ENCODE data around the gene CDCA7.

CDCA7 gene

DNA sequence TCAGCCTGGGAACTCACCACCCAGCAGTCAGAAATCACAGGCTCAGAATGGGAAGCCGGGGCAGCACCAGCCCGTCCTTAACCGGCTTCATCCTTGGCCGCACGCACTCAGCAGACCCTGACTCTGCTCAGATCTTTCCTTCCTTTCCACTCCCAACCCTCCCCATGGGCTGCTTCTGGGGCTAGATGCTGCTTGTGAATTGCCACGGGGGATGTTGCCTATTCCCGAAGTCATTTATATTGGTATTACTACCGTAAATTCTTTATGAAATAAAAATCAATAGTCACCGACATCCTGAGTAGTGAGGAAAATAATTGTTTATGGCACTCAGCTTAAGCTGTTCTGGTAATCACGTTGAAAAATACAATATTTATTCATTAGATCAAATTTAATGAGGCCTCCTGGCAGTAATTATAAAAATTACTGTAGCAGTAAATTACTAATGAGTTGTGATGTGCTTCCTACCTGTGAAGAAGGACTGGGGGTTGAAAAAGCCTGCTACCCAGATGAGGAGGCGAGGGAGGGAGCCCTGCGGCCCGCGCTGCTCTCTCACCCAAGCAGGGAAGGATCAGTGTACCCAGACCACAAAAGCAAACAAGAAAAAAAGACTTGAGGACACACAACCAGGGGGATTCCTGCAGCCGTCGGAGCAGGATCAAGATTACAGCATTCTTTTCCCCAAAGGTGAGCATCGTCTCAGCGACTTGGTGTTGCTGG is 31.5 kb downstream of the CDCA7 start:
- H3K27me3 ChIP-seq (ENCODE audit: control insufficient read depth in 1 of 2, insufficient read depth in 1 of 2, low read length in 2 of 2): peaks cover 0 to 6% of the 10 kb centered on the region in 2 experiments
- H2BK120ac ChIP-seq (ENCODE audit: low read depth, low read length): no peak overlapping the region
- H3K18ac ChIP-seq (ENCODE audit: low read depth in 1 of 2, low read length in 2 of 2): no peak overlapping the region
- no peak overlapping the region for H4K8ac ChIP-seq (ENCODE audit: low read length)
- no peak overlapping the region for H2BK5ac ChIP-seq (ENCODE audit: low read depth, low read length, poor library complexity, severe bottlenecking)
- H3K4me1 ChIP-seq (ENCODE audit: control insufficient read depth, insufficient read depth, low read depth, low read length): no peaks in the 10 kb centered on the region
- H3K9ac ChIP-seq (ENCODE audit: low read length): no peak overlapping the region
- H2BK15ac ChIP-seq (ENCODE audit: low read depth, poor library complexity, severe bottlenecking): no peak overlapping the region
- no peak overlapping the region for H2BK12ac ChIP-seq (ENCODE audit: low read length in 2 of 2)
- WGBS: 93% methylated on average over 13 of the region's 18 CpGs
- no peak overlapping the region for H3K4me2 ChIP-seq (ENCODE audit: low read length, poor library complexity, severe bottlenecking)
- H3K79me1 ChIP-seq (replicated peaks; ENCODE audit: low read length, poor library complexity, severe bottlenecking): no peaks in the 10 kb centered on the region
- H3K14ac ChIP-seq (ENCODE audit: low read length in 2 of 2): no peak overlapping the region
- H2AFZ ChIP-seq (ENCODE audit: low read depth, low read length): no peak overlapping the region
- DNase-seq: no peak
- no peak overlapping the region for H3K4me3 ChIP-seq (ENCODE audit: insufficient read depth in 1 of 2, low read depth in 1 of 2, low read length in 2 of 2)
- H3K23ac ChIP-seq (ENCODE audit: low read length in 2 of 2): no peak overlapping the region
- no peak overlapping the region for H3K4ac ChIP-seq (ENCODE audit: low read depth in 1 of 2, low read length in 2 of 2)
- H3K9me3 ChIP-seq (ENCODE audit: control insufficient read depth, low read length): peaks cover 5% of the 10 kb centered on the region
- H3K36me3 ChIP-seq (ENCODE audit: control insufficient read depth in 1 of 2, insufficient read depth in 2 of 2, low read depth in 1 of 2, low read length in 2 of 2): no peaks in the 10 kb centered on the region
- no peak overlapping the region for H3K27ac ChIP-seq (ENCODE audit: low read length, poor library complexity, severe bottlenecking)
- H4K91ac ChIP-seq (ENCODE audit: low read length): no peak overlapping the region
- H2AK5ac ChIP-seq (ENCODE audit: low read length, severe bottlenecking): no peak overlapping the region

GRCh38 chr2:173386738-173387065 is 32.0 kb downstream of the CDCA7 start:
- H2AFZ ChIP-seq (ENCODE audit: low read depth, low read length): no peak overlapping the region
- no peak overlapping the region for H2BK120ac ChIP-seq (ENCODE audit: low read depth, low read length)
- H3K4me1 ChIP-seq (ENCODE audit: control insufficient read depth, insufficient read depth, low read depth, low read length): no peaks in the 10 kb centered on the region
- no peak overlapping the region for H3K4ac ChIP-seq (ENCODE audit: low read depth in 1 of 2, low read length in 2 of 2)
- peaks cover 0 to 6% of the 10 kb centered on the region in 2 experiments for H3K27me3 ChIP-seq (ENCODE audit: control insufficient read depth in 1 of 2, insufficient read depth in 1 of 2, low read length in 2 of 2)
- H2BK15ac ChIP-seq (ENCODE audit: low read depth, poor library complexity, severe bottlenecking): no peak overlapping the region
- H3K9ac ChIP-seq (ENCODE audit: low read length): no peak overlapping the region
- H3K4me2 ChIP-seq (ENCODE audit: low read length, poor library complexity, severe bottlenecking): no peak overlapping the region
- H3K27ac ChIP-seq (ENCODE audit: low read length, poor library complexity, severe bottlenecking): no peak overlapping the region
- no peak overlapping the region for H2BK12ac ChIP-seq (ENCODE audit: low read length in 2 of 2)
- H3K4me3 ChIP-seq (ENCODE audit: insufficient read depth in 1 of 2, low read depth in 1 of 2, low read length in 2 of 2): no peak overlapping the region
- no peaks in the 10 kb centered on the region for H3K79me1 ChIP-seq (replicated peaks; ENCODE audit: low read length, poor library complexity, severe bottlenecking)
- H3K9me3 ChIP-seq (ENCODE audit: control insufficient read depth, low read length): peaks cover 5% of the 10 kb centered on the region
- H3K23ac ChIP-seq (ENCODE audit: low read length in 2 of 2): no peak overlapping the region
- H4K8ac ChIP-seq (ENCODE audit: low read length): no peak overlapping the region
- no peak for DNase-seq
- no peak overlapping the region for H2BK5ac ChIP-seq (ENCODE audit: low read depth, low read length, poor library complexity, severe bottlenecking)
- H3K14ac ChIP-seq (ENCODE audit: low read length in 2 of 2): no peak overlapping the region
- no peak overlapping the region for H2AK5ac ChIP-seq (ENCODE audit: low read length, severe bottlenecking)
- WGBS: 94% methylated on average over 10 of the region's 10 CpGs
- no peaks in the 10 kb centered on the region for H3K36me3 ChIP-seq (ENCODE audit: control insufficient read depth in 1 of 2, insufficient read depth in 2 of 2, low read depth in 1 of 2, low read length in 2 of 2)
- no peak overlapping the region for H3K18ac ChIP-seq (ENCODE audit: low read depth in 1 of 2, low read length in 2 of 2)
- H4K91ac ChIP-seq (ENCODE audit: low read length): no peak overlapping the region

GRCh38 chr2:173387079-173387478 is 32.4 kb downstream of the CDCA7 start:
- Histone ChIP-seq H3K36me3 (ENCODE audit: control insufficient read depth in 1 of 2, insufficient read depth in 2 of 2, low read depth in 1 of 2, low read length in 2 of 2) (no peaks in the 10 kb centered on the region), H3K4me2 (ENCODE audit: low read length, poor library complexity, severe bottlenecking) (no peak overlapping the region), H2BK15ac (ENCODE audit: low read depth, poor library complexity, severe bottlenecking) (no peak overlapping the region), H3K18ac (ENCODE audit: low read depth in 1 of 2, low read length in 2 of 2) (no peak overlapping the region), H4K91ac (ENCODE audit: low read length) (no peak overlapping the region), H2AFZ (ENCODE audit: low read depth, low read length) (no peak overlapping the region), H2AK5ac (ENCODE audit: low read length, severe bottlenecking) (no peak overlapping the region), H3K9ac (ENCODE audit: low read length) (no peak overlapping the region), H3K4me3 (ENCODE audit: insufficient read depth in 1 of 2, low read depth in 1 of 2, low read length in 2 of 2) (no peak overlapping the region), H3K27ac (ENCODE audit: low read length, poor library complexity, severe bottlenecking) (no peak overlapping the region), H2BK120ac (ENCODE audit: low read depth, low read length) (no peak overlapping the region), H3K79me1 (replicated peaks; ENCODE audit: low read length, poor library complexity, severe bottlenecking) (no peaks in the 10 kb centered on the region), H3K23ac (ENCODE audit: low read length in 2 of 2) (no peak overlapping the region), H2BK5ac (ENCODE audit: low read depth, low read length, poor library complexity, severe bottlenecking) (no peak overlapping the region), H3K9me3 (ENCODE audit: control insufficient read depth, low read length) (peaks cover 5% of the 10 kb centered on the region), H3K14ac (ENCODE audit: low read length in 2 of 2) (no peak overlapping the region), H2BK12ac (ENCODE audit: low read length in 2 of 2) (no peak overlapping the region), H3K4me1 (ENCODE audit: control insufficient read depth, insufficient read depth, low read depth, low read length) (no peaks in the 10 kb centered on the region), H4K8ac (ENCODE audit: low read length) (no peak overlapping the region), H3K27me3 (ENCODE audit: control insufficient read depth in 1 of 2, insufficient read depth in 1 of 2, low read length in 2 of 2) (peaks cover 0 to 6% of the 10 kb centered on the region in 2 experiments), H3K4ac (ENCODE audit: low read depth in 1 of 2, low read length in 2 of 2) (no peak overlapping the region)
- no peak for DNase-seq
- WGBS: 95% methylated on average over 5 of the region's 5 CpGs

DNA sequence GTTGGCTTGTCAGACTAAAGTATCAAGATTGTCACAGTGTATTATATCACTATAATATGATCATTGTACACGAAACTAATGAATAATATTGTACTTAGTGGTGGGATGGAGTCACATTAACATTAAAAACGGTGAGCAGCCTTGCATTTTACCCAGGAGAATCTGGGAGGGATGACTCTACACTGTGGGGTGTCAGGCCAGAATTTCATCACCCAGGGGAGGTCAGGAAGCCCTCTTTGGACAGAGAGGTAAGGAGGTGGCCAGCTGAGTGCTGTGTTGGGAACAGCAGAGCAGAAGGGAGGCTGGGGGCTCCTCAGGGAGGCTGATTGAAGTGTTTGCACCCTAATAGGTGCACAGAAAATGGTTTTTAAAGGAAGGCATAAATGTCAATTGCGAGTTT is 33.0 kb downstream of the CDCA7 start:
- H3K4me2 ChIP-seq (ENCODE audit: low read length, poor library complexity, severe bottlenecking): no peak overlapping the region
- H3K9me3 ChIP-seq (ENCODE audit: control insufficient read depth, low read length): peaks cover 5% of the 10 kb centered on the region
- no peaks in the 10 kb centered on the region for H3K36me3 ChIP-seq (ENCODE audit: control insufficient read depth in 1 of 2, insufficient read depth in 2 of 2, low read depth in 1 of 2, low read length in 2 of 2)
- H3K27me3 ChIP-seq (ENCODE audit: control insufficient read depth in 1 of 2, insufficient read depth in 1 of 2, low read length in 2 of 2): peaks cover 0 to 6% of the 10 kb centered on the region in 2 experiments
- WGBS: 90% methylated on average over 3 of the region's 3 CpGs
- no peak overlapping the region for H4K8ac ChIP-seq (ENCODE audit: low read length)
- H3K14ac ChIP-seq (ENCODE audit: low read length in 2 of 2): no peak overlapping the region
- no peak overlapping the region for H3K4ac ChIP-seq (ENCODE audit: low read depth in 1 of 2, low read length in 2 of 2)
- no peak overlapping the region for H3K4me3 ChIP-seq (ENCODE audit: insufficient read depth in 1 of 2, low read depth in 1 of 2, low read length in 2 of 2)
- H2BK5ac ChIP-seq (ENCODE audit: low read depth, low read length, poor library complexity, severe bottlenecking): no peak overlapping the region
- H2AK5ac ChIP-seq (ENCODE audit: low read length, severe bottlenecking): no peak overlapping the region
- H2BK120ac ChIP-seq (ENCODE audit: low read depth, low read length): no peak overlapping the region
- no peak overlapping the region for H4K91ac ChIP-seq (ENCODE audit: low read length)
- no peaks in the 10 kb centered on the region for H3K79me1 ChIP-seq (replicated peaks; ENCODE audit: low read length, poor library complexity, severe bottlenecking)
- no peak overlapping the region for H2BK15ac ChIP-seq (ENCODE audit: low read depth, poor library complexity, severe bottlenecking)
- DNase-seq: no peak
- H3K9ac ChIP-seq (ENCODE audit: low read length): no peak overlapping the region
- no peak overlapping the region for H3K27ac ChIP-seq (ENCODE audit: low read length, poor library complexity, severe bottlenecking)
- no peak overlapping the region for H3K23ac ChIP-seq (ENCODE audit: low read length in 2 of 2)
- H3K18ac ChIP-seq (ENCODE audit: low read depth in 1 of 2, low read length in 2 of 2): no peak overlapping the region
- H2BK12ac ChIP-seq (ENCODE audit: low read length in 2 of 2): no peak overlapping the region
- no peaks in the 10 kb centered on the region for H3K4me1 ChIP-seq (ENCODE audit: control insufficient read depth, insufficient read depth, low read depth, low read length)
- H2AFZ ChIP-seq (ENCODE audit: low read depth, low read length): no peak overlapping the region

All from mesenchymal stem cell (in vitro differentiated cells and primary cell).